GM23248 (cell line): ENCODE results near the gene FCHO1.

Source experiments
- EZH2 ChIP-seq: fragments of 200-600 bp; sonication (generic); IDR thresholded peaks from 2 replicates; pipeline ENCODE4 v1.6.1; 2018; ENCODE audit warnings: antibody characterized with exemption, mild to moderate bottlenecking; ENCODE audit not compliant: insufficient read depth, poor library complexity, severe bottlenecking
- EZH2phosphoT487 ChIP-seq: fragments of 200-600 bp; sonication (generic); IDR thresholded peaks from 2 replicates; pipeline ENCODE4 v1.6.1; 2018; ENCODE audit warnings: antibody characterized with exemption, moderate library complexity, mild to moderate bottlenecking, low read depth; ENCODE audit not compliant: insufficient read depth

DNA sequence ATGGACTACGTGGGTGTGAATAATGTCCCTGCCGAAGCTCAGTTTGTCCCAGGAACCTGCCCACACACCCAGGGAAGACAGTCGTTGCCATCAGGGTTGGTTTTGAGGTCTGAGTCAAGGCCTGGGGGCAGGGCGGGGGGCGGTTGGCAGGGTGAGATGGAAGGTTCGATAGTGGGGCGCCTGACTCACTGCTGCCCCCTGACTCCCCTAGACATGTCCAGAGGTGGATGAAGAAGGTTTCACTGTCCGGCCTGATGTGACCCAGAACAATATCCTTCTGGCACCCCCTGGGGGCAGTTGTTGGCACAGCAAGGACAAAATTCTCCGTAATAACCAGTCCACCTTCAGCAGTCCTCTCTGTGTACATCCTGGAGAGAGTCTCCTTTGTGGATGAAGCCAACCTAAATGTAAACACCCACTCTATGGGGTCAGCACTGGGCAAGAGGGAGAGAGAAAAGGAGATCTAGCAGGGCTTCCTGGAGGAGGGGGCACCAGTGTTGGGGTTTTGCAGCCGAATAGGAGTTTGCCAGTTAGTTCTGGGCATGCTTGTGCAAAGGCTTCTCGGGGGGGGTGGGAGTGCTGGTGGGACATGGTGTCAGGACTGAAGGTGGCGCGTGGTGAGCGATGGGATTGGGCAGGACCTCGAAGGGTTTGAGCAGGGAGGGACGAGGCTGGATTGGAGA lies 24.1 kb downstream of the FCHO1 start:
- TF ChIP-seq EZH2phosphoT487 (no peak), EZH2 (no peak)
